GM18517 (cell line): ENCODE results near the gene TBC1D5.
"Not testable (repeated sequence)": the region's sequence is repeated elsewhere in the genome, so short reads cannot be mapped to it uniquely, and the experiment has no call there.

Experiments
- ATAC-seq: cut with Tn5 transposase; IDR thresholded peaks from one replicate; pipeline ENCODE4 v1.9.1; 2021; ENCODE audit warnings: mild to moderate bottlenecking, moderate library complexity; ENCODE audit not compliant: unreplicated experiment

The TBC1D5 gene

GRCh38 chr3:17373304-17373703, 369.1 kb downstream of the TBC1D5 start:
- no peak for ATAC-seq

- ATAC-seq = no peak
These were observed 369.8 kb downstream of the TBC1D5 start for GRCh38 chr3:17372362-17373210.

- no peak for ATAC-seq
These were observed 372.5 kb downstream of the TBC1D5 start for GRCh38 chr3:17369973-17370372.

- no peak for ATAC-seq
These were observed 375.3 kb downstream of the TBC1D5 start for GRCh38 chr3:17367171-17367570.

- ATAC-seq = no peak
These were observed 381.4 kb downstream of the TBC1D5 start for GRCh38 chr3:17360991-17361390.

- ATAC-seq = no peak
These were observed 382.5 kb downstream of the TBC1D5 start for GRCh38 chr3:17359911-17360310.

- no peak for ATAC-seq
These were observed 385.3 kb downstream of the TBC1D5 start for GRCh38 chr3:17357035-17357710.

GRCh38 chr3:17356585-17356984, 385.8 kb downstream of the TBC1D5 start:
- ATAC-seq = no peak

- no peak for ATAC-seq
These were observed 386.8 kb downstream of the TBC1D5 start for GRCh38 chr3:17355591-17355990.

- ATAC-seq = no peak
These were observed 388.1 kb downstream of the TBC1D5 start for GRCh38 chr3:17354341-17354740.

- no peak for ATAC-seq
These were observed 389.8 kb downstream of the TBC1D5 start for GRCh38 chr3:17352620-17353019.

- ATAC-seq = not testable (repeated sequence)
These were observed 391.2 kb downstream of the TBC1D5 start for GRCh38 chr3:17351193-17351592.

GRCh38 chr3:17349093-17349492, 393.3 kb downstream of the TBC1D5 start:
- ATAC-seq = no peak

- ATAC-seq = no peak
These were observed 400.3 kb downstream of the TBC1D5 start for GRCh38 chr3:17342119-17342518.

GRCh38 chr3:17340693-17341092, 401.7 kb downstream of the TBC1D5 start:
- no peak for ATAC-seq

- ATAC-seq = no peak
These were observed 402.2 kb downstream of the TBC1D5 start for GRCh38 chr3:17340261-17340660.

GRCh38 chr3:17339132-17339575, 403.3 kb downstream of the TBC1D5 start:
- no peak for ATAC-seq

GRCh38 chr3:17336291-17336690, 406.1 kb downstream of the TBC1D5 start:
- no peak for ATAC-seq

GRCh38 chr3:17333893-17334292, 408.5 kb downstream of the TBC1D5 start:
- no peak for ATAC-seq

- no peak for ATAC-seq
These were observed 409.0 kb downstream of the TBC1D5 start for GRCh38 chr3:17333446-17333845.

- ATAC-seq = no peak
These were observed 411.8 kb downstream of the TBC1D5 start for GRCh38 chr3:17330660-17331059.

- no peak for ATAC-seq
These were observed 412.5 kb downstream of the TBC1D5 start for GRCh38 chr3:17329927-17330326.
